GM12878 (cell line): ENCODE data around the gene CILP2. TPM values are rescaled to one million over a fixed set of nuclear protein-coding genes. Genes with fewer than 3 reads are reported as not detected.

Source experiments
- CHD2 ChIP-seq: IDR thresholded peaks from 2 replicates; pipeline ENCODE4 v1.6.1; 2011; ENCODE audit warnings: low read depth, low read length, improper control_type of control experiment, borderline replicate concordance
- EZH2 ChIP-seq: IDR thresholded peaks from 2 replicates; pipeline ENCODE4 v1.6.1; 2012; ENCODE audit warnings: low read depth, mild to moderate bottlenecking, control low read depth, inconsistent platforms, low read length, borderline replicate concordance; ENCODE audit not compliant: control insufficient read depth
- POU2F2 ChIP-seq: IDR thresholded peaks from 3 replicates; pipeline ENCODE4 v1.6.1; 2011; ENCODE audit warnings: low read depth, mild to moderate bottlenecking, low read length, borderline replicate concordance
- RAD51 ChIP-seq: fragments of 450-650 bp; IDR thresholded peaks from 2 replicates; pipeline ENCODE4 v1.6.1; 2016; ENCODE audit warnings: moderate library complexity, mild to moderate bottlenecking, inconsistent platforms
- RELA ChIP-seq: fragments of 450-650 bp; IDR thresholded peaks from 2 replicates; pipeline ENCODE4 v1.8.0; 2014; ENCODE audit warnings: borderline replicate concordance; ENCODE audit not compliant: partially characterized antibody
- SIN3A ChIP-seq: IDR thresholded peaks from 2 replicates; pipeline ENCODE4 v1.6.1; 2012; ENCODE audit warnings: low read depth, low read length, improper control_type of control experiment
- SUPT20H ChIP-seq: IDR thresholded peaks from 2 replicates; pipeline ENCODE4 v1.6.1; 2011; ENCODE audit warnings: low read depth, mild to moderate bottlenecking, low read length, moderate library complexity, borderline replicate concordance; ENCODE audit not compliant: control insufficient read depth
- SUZ12 ChIP-seq: fragments of 200-600 bp; sonication (generic); IDR thresholded peaks from one replicate; pipeline ENCODE4 v1.6.1; 2018; ENCODE audit warnings: antibody characterized with exemption, mild to moderate bottlenecking; ENCODE audit not compliant: unreplicated experiment
- TBL1XR1 ChIP-seq: IDR thresholded peaks from 2 replicates; pipeline ENCODE4 v1.6.1; 2012; ENCODE audit warnings: low read depth, low read length, improper control_type of control experiment
- YBX1 ChIP-seq: fragments of 450-650 bp; IDR thresholded peaks from 2 replicates; pipeline ENCODE4 v1.6.1; 2016; ENCODE audit warnings: antibody characterized with exemption
- polyA plus RNA-seq, 11 experiments: library from polyadenylated mRNA; depleted of rRNA in 4 of 11; unstranded in 6 of 11; stranded (reverse) in 5 of 11; fragments of >200 nt; fragmentation: Nextera tagmentation in 4 of 11; fragmentation: Illumina TruSeq in 1 of 11; extraction: Ambion mirVana in 4 of 11; extraction: Trizol in 1 of 11; gene quantifications; 1 replicate in 1 of 11; 2 replicates in 10 of 11; pipeline versions ENCODE4 v1.2.1 to v1.2.3, GENCODE V29; 2011 to 2016; ENCODE audit warnings: inconsistent platforms in 2 of 11, missing spikeins in 2 of 11, low read depth in 1 of 11
- total RNA-seq, 4 experiments: library from RNA; depleted of rRNA in 3 of 4; stranded (reverse); fragments of >200 nt in 3 of 4; fragmentation: Illumina TruSeq in 1 of 4; extraction: Trizol in 1 of 4; gene quantifications; 2 replicates each; pipeline versions ENCODE4 v1.2.1 to v1.2.3, GENCODE V29; 2013 to 2021
- TF ChIP-seq, protein P1 (sequence below): fragments of 450-650 bp; formaldehyde crosslinking; IDR thresholded peaks from 2 replicates; pipeline ENCODE4 v1.4.0; 2022; ENCODE audit warnings: mild to moderate bottlenecking, moderate library complexity
- TF ChIP-seq, protein P2 (sequence below): fragments of 450-650 bp; IDR thresholded peaks from 2 replicates; pipeline ENCODE4 v1.6.1; 2018; ENCODE audit warnings: borderline replicate concordance, mild to moderate bottlenecking; ENCODE audit not compliant: partially characterized antibody
- TF ChIP-seq, protein P3 (sequence below): fragments of 450-650 bp; formaldehyde crosslinking; IDR thresholded peaks from 2 replicates; pipeline ENCODE4 v1.4.0; 2020; ENCODE audit warnings: mild to moderate bottlenecking, moderate library complexity
- TF ChIP-seq, protein P4 (sequence below): fragments of 450-650 bp; IDR thresholded peaks from 2 replicates; pipeline ENCODE4 v1.6.1; 2017; ENCODE audit warnings: mild to moderate bottlenecking, moderate library complexity

Gene CILP2
- total and polyA plus RNA-seq, 10 of the 15 experiments (the other 5 are each of a cell fraction or from before 2014, with no cell fraction given), result 0.05 to 0.08 (median 0.06) TPM; not detected in 6

DNA sequence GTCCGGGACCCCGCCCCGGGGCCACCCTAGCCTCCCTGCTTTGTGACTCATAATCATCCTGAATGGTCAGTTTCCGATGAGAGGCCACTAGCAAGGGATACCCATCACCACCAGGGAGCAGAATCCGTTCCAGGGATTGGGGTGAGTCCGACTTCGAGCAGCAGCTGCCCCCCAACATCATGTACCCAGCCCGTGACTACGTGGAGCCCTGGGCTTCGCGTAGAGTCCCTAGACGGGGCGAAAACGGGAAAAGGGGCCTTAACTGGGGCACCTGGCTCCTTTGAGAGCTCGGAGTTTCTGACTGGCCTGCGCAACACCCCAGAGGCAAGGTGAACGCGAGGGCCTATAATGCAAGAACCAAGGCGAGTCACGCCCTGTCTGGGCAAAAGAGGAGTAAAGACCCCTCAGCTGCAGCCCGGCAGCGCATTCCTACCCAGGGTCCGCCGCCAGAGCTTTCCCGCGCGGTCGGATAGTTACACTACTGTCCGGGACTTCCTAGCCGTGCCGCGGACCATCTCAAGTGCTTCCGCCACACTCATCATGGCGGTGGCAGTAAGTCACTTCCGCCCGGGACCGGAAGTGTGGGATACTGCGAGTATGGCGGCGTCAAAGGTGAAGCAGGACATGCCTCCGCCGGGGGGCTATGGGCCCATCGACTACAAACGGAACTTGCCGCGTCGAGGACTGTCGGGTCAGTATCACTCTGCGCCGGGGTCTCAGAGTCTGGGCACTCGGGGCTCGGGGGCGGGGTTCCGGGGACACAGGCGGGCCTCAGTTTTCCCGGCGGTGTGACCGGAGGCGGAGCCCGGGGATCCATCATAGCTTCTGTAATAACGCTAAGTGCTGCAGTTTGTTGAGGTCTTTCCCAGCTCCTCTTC lies 22.2 kb upstream of the CILP2 start, which contains the start of gene NDUFA13 (continued):
- TF ChIP-seq, protein P1, sequence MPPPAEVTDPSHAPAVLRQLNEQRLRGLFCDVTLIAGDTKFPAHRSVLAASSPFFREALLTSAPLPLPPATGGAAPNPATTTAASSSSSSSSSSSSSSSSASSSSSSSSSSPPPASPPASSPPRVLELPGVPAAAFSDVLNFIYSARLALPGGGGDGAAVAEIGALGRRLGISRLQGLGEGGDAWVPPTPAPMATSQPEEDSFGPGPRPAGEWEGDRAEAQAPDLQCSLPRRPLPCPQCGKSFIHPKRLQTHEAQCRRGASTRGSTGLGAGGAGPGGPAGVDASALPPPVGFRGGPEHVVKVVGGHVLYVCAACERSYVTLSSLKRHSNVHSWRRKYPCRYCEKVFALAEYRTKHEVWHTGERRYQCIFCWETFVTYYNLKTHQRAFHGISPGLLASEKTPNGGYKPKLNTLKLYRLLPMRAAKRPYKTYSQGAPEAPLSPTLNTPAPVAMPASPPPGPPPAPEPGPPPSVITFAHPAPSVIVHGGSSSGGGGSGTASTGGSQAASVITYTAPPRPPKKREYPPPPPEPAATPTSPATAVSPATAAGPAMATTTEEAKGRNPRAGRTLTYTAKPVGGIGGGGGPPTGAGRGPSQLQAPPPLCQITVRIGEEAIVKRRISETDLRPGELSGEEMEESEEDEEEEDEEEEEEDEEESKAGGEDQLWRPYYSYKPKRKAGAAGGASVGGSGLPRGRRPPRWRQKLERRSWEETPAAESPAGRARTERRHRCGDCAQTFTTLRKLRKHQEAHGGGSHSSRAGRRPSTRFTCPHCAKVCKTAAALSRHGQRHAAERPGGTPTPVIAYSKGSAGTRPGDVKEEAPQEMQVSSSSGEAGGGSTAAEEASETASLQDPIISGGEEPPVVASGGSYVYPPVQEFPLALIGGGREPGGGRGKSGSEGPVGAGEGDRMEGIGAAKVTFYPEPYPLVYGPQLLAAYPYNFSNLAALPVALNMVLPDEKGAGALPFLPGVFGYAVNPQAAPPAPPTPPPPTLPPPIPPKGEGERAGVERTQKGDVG, result no peak
- TF ChIP-seq, protein P2, sequence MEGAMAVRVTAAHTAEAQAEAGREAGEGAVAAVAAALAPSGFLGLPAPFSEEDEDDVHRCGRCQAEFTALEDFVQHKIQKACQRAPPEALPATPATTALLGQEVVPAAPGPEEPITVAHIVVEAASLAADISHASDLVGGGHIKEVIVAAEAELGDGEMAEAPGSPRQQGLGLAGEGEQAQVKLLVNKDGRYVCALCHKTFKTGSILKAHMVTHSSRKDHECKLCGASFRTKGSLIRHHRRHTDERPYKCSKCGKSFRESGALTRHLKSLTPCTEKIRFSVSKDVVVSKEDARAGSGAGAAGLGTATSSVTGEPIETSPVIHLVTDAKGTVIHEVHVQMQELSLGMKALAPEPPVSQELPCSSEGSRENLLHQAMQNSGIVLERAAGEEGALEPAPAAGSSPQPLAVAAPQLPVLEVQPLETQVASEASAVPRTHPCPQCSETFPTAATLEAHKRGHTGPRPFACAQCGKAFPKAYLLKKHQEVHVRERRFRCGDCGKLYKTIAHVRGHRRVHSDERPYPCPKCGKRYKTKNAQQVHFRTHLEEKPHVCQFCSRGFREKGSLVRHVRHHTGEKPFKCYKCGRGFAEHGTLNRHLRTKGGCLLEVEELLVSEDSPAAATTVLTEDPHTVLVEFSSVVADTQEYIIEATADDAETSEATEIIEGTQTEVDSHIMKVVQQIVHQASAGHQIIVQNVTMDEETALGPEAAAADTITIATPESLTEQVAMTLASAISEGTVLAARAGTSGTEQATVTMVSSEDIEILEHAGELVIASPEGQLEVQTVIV, result peak; percentile 91
- TF ChIP-seq RAD51 (no peak), POU2F2 (peak; percentile 59; the same call in 1 of the 3 replicates), SUZ12 (no peak), EZH2 (no peak), SIN3A (no peak), CHD2 (no peak), RELA (peak; percentile 87), SUPT20H (no peak), TBL1XR1 (no peak), YBX1 (no peak)
- TF ChIP-seq, protein P3, sequence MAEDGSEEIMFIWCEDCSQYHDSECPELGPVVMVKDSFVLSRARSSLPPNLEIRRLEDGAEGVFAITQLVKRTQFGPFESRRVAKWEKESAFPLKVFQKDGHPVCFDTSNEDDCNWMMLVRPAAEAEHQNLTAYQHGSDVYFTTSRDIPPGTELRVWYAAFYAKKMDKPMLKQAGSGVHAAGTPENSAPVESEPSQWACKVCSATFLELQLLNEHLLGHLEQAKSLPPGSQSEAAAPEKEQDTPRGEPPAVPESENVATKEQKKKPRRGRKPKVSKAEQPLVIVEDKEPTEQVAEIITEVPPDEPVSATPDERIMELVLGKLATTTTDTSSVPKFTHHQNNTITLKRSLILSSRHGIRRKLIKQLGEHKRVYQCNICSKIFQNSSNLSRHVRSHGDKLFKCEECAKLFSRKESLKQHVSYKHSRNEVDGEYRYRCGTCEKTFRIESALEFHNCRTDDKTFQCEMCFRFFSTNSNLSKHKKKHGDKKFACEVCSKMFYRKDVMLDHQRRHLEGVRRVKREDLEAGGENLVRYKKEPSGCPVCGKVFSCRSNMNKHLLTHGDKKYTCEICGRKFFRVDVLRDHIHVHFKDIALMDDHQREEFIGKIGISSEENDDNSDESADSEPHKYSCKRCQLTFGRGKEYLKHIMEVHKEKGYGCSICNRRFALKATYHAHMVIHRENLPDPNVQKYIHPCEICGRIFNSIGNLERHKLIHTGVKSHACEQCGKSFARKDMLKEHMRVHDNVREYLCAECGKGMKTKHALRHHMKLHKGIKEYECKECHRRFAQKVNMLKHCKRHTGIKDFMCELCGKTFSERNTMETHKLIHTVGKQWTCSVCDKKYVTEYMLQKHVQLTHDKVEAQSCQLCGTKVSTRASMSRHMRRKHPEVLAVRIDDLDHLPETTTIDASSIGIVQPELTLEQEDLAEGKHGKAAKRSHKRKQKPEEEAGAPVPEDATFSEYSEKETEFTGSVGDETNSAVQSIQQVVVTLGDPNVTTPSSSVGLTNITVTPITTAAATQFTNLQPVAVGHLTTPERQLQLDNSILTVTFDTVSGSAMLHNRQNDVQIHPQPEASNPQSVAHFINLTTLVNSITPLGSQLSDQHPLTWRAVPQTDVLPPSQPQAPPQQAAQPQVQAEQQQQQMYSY, result no peak
- TF ChIP-seq, protein P4, sequence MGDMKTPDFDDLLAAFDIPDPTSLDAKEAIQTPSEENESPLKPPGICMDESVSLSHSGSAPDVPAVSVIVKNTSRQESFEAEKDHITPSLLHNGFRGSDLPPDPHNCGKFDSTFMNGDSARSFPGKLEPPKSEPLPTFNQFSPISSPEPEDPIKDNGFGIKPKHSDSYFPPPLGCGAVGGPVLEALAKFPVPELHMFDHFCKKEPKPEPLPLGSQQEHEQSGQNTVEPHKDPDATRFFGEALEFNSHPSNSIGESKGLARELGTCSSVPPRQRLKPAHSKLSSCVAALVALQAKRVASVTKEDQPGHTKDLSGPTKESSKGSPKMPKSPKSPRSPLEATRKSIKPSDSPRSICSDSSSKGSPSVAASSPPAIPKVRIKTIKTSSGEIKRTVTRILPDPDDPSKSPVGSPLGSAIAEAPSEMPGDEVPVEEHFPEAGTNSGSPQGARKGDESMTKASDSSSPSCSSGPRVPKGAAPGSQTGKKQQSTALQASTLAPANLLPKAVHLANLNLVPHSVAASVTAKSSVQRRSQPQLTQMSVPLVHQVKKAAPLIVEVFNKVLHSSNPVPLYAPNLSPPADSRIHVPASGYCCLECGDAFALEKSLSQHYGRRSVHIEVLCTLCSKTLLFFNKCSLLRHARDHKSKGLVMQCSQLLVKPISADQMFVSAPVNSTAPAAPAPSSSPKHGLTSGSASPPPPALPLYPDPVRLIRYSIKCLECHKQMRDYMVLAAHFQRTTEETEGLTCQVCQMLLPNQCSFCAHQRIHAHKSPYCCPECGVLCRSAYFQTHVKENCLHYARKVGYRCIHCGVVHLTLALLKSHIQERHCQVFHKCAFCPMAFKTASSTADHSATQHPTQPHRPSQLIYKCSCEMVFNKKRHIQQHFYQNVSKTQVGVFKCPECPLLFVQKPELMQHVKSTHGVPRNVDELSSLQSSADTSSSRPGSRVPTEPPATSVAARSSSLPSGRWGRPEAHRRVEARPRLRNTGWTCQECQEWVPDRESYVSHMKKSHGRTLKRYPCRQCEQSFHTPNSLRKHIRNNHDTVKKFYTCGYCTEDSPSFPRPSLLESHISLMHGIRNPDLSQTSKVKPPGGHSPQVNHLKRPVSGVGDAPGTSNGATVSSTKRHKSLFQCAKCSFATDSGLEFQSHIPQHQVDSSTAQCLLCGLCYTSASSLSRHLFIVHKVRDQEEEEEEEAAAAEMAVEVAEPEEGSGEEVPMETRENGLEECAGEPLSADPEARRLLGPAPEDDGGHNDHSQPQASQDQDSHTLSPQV, result peak; percentile 100
